H9 (cell line): ENCODE measurements around the gene P2RY14. TPM values are rescaled to one million over a fixed set of nuclear protein-coding genes. Genes with fewer than 3 reads are reported as not detected.
A peak's percentile ranks its signal among the peaks of the same experiment; 100 is the strongest.

ENCODE experiments used
- DNase-seq: peaks from one replicate; pipeline ENCODE4 v3.0.0-alpha.2; 2017
- H2AFZ ChIP-seq: one replicate; pipeline ENCODE4 v1.6.1; 2013; ENCODE audit warnings: mild to moderate bottlenecking, low read length, control low read depth, moderate library complexity
- H2AK5ac ChIP-seq: 2 replicates; pipeline ENCODE4 v1.6.1; 2013; ENCODE audit warnings: low read length, control low read depth, mixed read lengths; ENCODE audit not compliant: insufficient read length
- H2BK120ac ChIP-seq: one replicate; pipeline ENCODE4 v1.6.1; 2013; ENCODE audit warnings: low read depth, mild to moderate bottlenecking, low read length, control low read depth, inconsistent platforms; ENCODE audit not compliant: poor library complexity, severe bottlenecking
- H2BK12ac ChIP-seq: 2 replicates; pipeline ENCODE4 v1.6.1; 2013; ENCODE audit warnings: low read length, control low read depth, mixed read lengths, low read depth; ENCODE audit not compliant: insufficient read length
- H2BK15ac ChIP-seq: 2 replicates; pipeline ENCODE4 v1.6.1; 2013; ENCODE audit warnings: low read depth, low read length, control low read depth
- H2BK20ac ChIP-seq: one replicate; pipeline ENCODE4 v1.6.1; 2013; ENCODE audit warnings: low read depth, mild to moderate bottlenecking, low read length, control low read depth, inconsistent platforms; ENCODE audit not compliant: poor library complexity, severe bottlenecking
- H2BK5ac ChIP-seq: 2 replicates; pipeline ENCODE4 v1.6.1; 2013; ENCODE audit warnings: low read length, control low read depth, mixed read lengths; ENCODE audit not compliant: insufficient read length
- H3K14ac ChIP-seq: 2 replicates; pipeline ENCODE4 v1.6.1; 2013; ENCODE audit warnings: low read length, control low read depth; ENCODE audit not compliant: insufficient read depth
- H3K18ac ChIP-seq: 2 replicates; pipeline ENCODE4 v1.6.1; 2013; ENCODE audit warnings: low read depth, mild to moderate bottlenecking, mixed read lengths, low read length, control low read depth; ENCODE audit not compliant: insufficient read length
- H3K23ac ChIP-seq: 2 replicates; pipeline ENCODE4 v1.6.1; 2013; ENCODE audit warnings: low read length, control low read depth, mixed read lengths, low read depth; ENCODE audit not compliant: insufficient read length
- H3K23me2 ChIP-seq: 2 replicates; pipeline ENCODE4 v1.6.1; 2013; ENCODE audit warnings: low read depth, mild to moderate bottlenecking, mixed read lengths, low read length, control low read depth; ENCODE audit not compliant: insufficient read length, poor library complexity, severe bottlenecking
- H3K27ac ChIP-seq: 2 replicates; pipeline ENCODE4 v1.5.1; 2013; ENCODE audit warnings: low read length, control low read depth, mixed read lengths, low read depth; ENCODE audit not compliant: insufficient read length
- H3K27me3 ChIP-seq: 2 replicates; pipeline ENCODE4 v1.6.1; 2013; ENCODE audit warnings: low read length, control low read depth, inconsistent platforms; ENCODE audit not compliant: insufficient read depth
- H3K4ac ChIP-seq: 2 replicates; pipeline ENCODE4 v1.6.1; 2013; ENCODE audit warnings: low read depth, mild to moderate bottlenecking, control low read depth, inconsistent platforms, low read length, moderate library complexity
- H3K4me1 ChIP-seq: 2 replicates; pipeline ENCODE4 v1.6.1; 2013; ENCODE audit warnings: low read length, control low read depth, inconsistent platforms; ENCODE audit not compliant: insufficient read depth
- H3K4me2 ChIP-seq: 2 replicates; pipeline ENCODE4 v1.6.1; 2013; ENCODE audit warnings: low read length, control low read depth, mixed read lengths; ENCODE audit not compliant: insufficient read length, insufficient read depth
- H3K56ac ChIP-seq: 2 replicates; pipeline ENCODE4 v1.6.1; 2013; ENCODE audit warnings: low read depth, mild to moderate bottlenecking, mixed read lengths, low read length, control low read depth; ENCODE audit not compliant: insufficient read length
- H3K79me1 ChIP-seq: 2 replicates; pipeline ENCODE4 v1.6.1; 2013; ENCODE audit warnings: low read depth, mild to moderate bottlenecking, moderate library complexity, low read length, control low read depth, inconsistent platforms; ENCODE audit not compliant: insufficient read depth, poor library complexity, severe bottlenecking
- H3K79me2 ChIP-seq: 2 replicates; pipeline ENCODE4 v1.6.1; 2013; ENCODE audit warnings: low read length, control low read depth, inconsistent platforms; ENCODE audit not compliant: insufficient read depth
- H3K9ac ChIP-seq: 2 replicates; pipeline ENCODE4 v1.6.1; 2013; ENCODE audit warnings: low read length, control low read depth, mixed read lengths; ENCODE audit not compliant: insufficient read length; ENCODE audit errors: extremely low read depth
- H3K9me3 ChIP-seq: one replicate; pipeline ENCODE4 v1.6.1; 2013; ENCODE audit warnings: low read depth, low read length, inconsistent platforms; ENCODE audit not compliant: control insufficient read depth
- H3T11ph ChIP-seq: one replicate; pipeline ENCODE4 v1.6.1; 2013; ENCODE audit warnings: mild to moderate bottlenecking, low read length, control low read depth, inconsistent platforms
- H4K20me1 ChIP-seq: one replicate; pipeline ENCODE4 v1.6.1; 2013; ENCODE audit not compliant: control insufficient read depth, insufficient read length, insufficient read depth
- H4K5ac ChIP-seq: 2 replicates; pipeline ENCODE4 v1.6.1; 2013; ENCODE audit warnings: low read depth, mild to moderate bottlenecking, mixed read lengths, low read length, control low read depth; ENCODE audit not compliant: insufficient read length
- H4K8ac ChIP-seq: replicated peaks from 2 replicates; pipeline ENCODE4 v1.6.1; 2013; ENCODE audit warnings: low read length, control low read depth, mixed read lengths, low read depth; ENCODE audit not compliant: insufficient read length
- H4K91ac ChIP-seq: 2 replicates; pipeline ENCODE4 v1.6.1; 2013; ENCODE audit warnings: low read depth, mild to moderate bottlenecking, moderate library complexity, mixed read lengths, low read length, control low read depth; ENCODE audit not compliant: insufficient read length
- H3K27ac Mint-ChIP-seq, 3 experiments: 2 replicates in 2 of 3; 3 replicates in 1 of 3; pipeline ENCODE4 v1.8.0; 2020 to 2021; ENCODE audit warnings: mixed read lengths in 3 of 3, mild to moderate bottlenecking in 1 of 3, moderate library complexity in 1 of 3
- H3K27me3 Mint-ChIP-seq: 2 replicates; pipeline ENCODE4 v1.8.0; 2021; ENCODE audit warnings: low read depth, mild to moderate bottlenecking, moderate library complexity, mixed read lengths
- H3K36me3 Mint-ChIP-seq, 3 experiments: 2 replicates in 2 of 3; 3 replicates in 1 of 3; pipeline ENCODE4 v1.8.0; 2020 to 2021; ENCODE audit warnings: low read depth in 3 of 3, mixed read lengths in 3 of 3; ENCODE audit not compliant: insufficient read depth in 1 of 3
- H3K4me1 Mint-ChIP-seq, 2 experiments: 2 replicates each; pipeline ENCODE4 v1.8.0; 2020; ENCODE audit warnings: mixed read lengths in 2 of 2
- H3K4me3 Mint-ChIP-seq, 2 experiments: 2 replicates in 1 of 2; 3 replicates in 1 of 2; pipeline ENCODE4 v1.8.0; 2020 to 2021; ENCODE audit warnings: mild to moderate bottlenecking in 2 of 2, mixed read lengths in 2 of 2, moderate library complexity in 1 of 2
- H3K9me3 Mint-ChIP-seq, 2 experiments: 2 replicates in 1 of 2; 3 replicates in 1 of 2; pipeline ENCODE4 v1.8.0; 2020; ENCODE audit warnings: mild to moderate bottlenecking in 2 of 2, mixed read lengths in 2 of 2, moderate library complexity in 1 of 2
- WGBS: extraction: QIAGEN DNeasy Blood & Tissue Kit; methylation state at CpG from one replicate; pipeline ENCODE4 v1.1.7; 2013; ENCODE audit warnings: missing lambda C conversion rate, low lambda C conversion rate, mixed read lengths; ENCODE audit not compliant: insufficient read length; ENCODE audit errors: extremely low coverage; 5-methylcytosine and 5-hydroxymethylcytosine counted together
- total RNA-seq: library from RNA; stranded (reverse); gene quantifications from 2 replicates; pipeline ENCODE4 v1.2.1, GENCODE V29; 2021
- TF ChIP-seq, protein P1 (sequence below): fragments of 200-600 bp; sonication (generic); conservative IDR thresholded peaks from 3 replicates; pipeline ENCODE4 v1.8.0; 2021; ENCODE audit warnings: antibody characterized with exemption, mild to moderate bottlenecking

P2RY14 gene
- total RNA-seq, 1 experiment from 2014 or later: not detected

DNA sequence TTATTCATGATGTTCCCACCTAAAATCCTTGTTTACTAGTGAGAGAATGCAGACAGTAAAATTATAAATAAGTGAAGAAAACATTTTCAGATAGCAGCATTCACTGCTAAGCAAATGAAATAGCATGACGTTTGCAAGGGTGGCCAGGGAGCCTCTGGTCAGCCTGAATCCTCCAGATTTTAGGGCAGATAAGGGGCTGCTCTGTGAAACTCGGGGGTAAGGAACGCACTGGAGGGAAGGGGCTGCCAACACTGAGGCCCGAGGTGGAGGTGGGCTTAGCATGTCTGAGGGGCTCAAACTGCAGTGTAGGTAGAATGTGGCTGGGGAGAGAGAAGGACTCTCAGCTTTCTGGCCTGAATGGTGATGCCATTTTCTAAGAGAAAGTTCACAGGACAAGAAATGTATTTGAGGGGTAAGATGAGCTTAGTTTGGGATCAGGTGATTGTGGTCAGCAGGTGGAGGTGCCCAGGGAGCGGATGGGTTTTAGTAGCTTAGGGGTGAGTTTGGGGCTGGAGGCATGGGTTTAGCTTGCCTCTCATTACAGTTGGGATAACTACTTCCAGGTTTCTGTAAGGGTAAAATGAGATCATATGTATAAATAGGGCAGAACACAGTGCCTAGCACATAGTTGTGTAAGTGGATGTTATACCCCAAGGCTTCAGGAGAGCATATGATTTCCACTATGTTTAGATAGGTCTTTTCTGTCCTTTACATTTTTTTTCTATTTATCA lies 95.8 kb downstream of the P2RY14 start:
- H3K4me3 Mint-ChIP-seq: no peak overlapping the region

More for the DNA sequence above, 95.8 kb downstream of the P2RY14 start:
- no peaks in the 10 kb centered on the region for H3K9me3 Mint-ChIP-seq
- no peaks in the 10 kb centered on the region for H3K79me1 ChIP-seq
- H4K8ac ChIP-seq: no peak overlapping the region
- H3K56ac ChIP-seq: no peak overlapping the region
- H4K20me1 ChIP-seq: no peaks in the 10 kb centered on the region
- H3K79me2 ChIP-seq: no peaks in the 10 kb centered on the region
- no peak overlapping the region for H2BK12ac ChIP-seq
- no peak overlapping the region for H4K5ac ChIP-seq
- no peak overlapping the region for H2AK5ac ChIP-seq
- no peaks in the 10 kb centered on the region for H3K23me2 ChIP-seq
- H2BK20ac ChIP-seq: no peak overlapping the region
- WGBS: no CpG with 5 or more reads among the region's 5 CpGs
- H3K27me3 Mint-ChIP-seq: no peaks in the 10 kb centered on the region
- no peak overlapping the region for H3K9ac ChIP-seq
- TF ChIP-seq, protein P1, sequence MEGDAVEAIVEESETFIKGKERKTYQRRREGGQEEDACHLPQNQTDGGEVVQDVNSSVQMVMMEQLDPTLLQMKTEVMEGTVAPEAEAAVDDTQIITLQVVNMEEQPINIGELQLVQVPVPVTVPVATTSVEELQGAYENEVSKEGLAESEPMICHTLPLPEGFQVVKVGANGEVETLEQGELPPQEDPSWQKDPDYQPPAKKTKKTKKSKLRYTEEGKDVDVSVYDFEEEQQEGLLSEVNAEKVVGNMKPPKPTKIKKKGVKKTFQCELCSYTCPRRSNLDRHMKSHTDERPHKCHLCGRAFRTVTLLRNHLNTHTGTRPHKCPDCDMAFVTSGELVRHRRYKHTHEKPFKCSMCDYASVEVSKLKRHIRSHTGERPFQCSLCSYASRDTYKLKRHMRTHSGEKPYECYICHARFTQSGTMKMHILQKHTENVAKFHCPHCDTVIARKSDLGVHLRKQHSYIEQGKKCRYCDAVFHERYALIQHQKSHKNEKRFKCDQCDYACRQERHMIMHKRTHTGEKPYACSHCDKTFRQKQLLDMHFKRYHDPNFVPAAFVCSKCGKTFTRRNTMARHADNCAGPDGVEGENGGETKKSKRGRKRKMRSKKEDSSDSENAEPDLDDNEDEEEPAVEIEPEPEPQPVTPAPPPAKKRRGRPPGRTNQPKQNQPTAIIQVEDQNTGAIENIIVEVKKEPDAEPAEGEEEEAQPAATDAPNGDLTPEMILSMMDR: no peak
- no peak overlapping the region for H3K27ac ChIP-seq
- H3K9me3 ChIP-seq: no peaks in the 10 kb centered on the region
- DNase-seq: no peak
- H3K23ac ChIP-seq: no peak overlapping the region
- peaks cover 18 to 21% of the 10 kb centered on the region in 2 experiments for H3K4me1 Mint-ChIP-seq
- H3K4me1 ChIP-seq: peaks cover 3% of the 10 kb centered on the region; the same call in 1 of the 2 replicates
- H3K27me3 ChIP-seq: no peaks in the 10 kb centered on the region
- H2AFZ ChIP-seq: no peak overlapping the region
- no peak overlapping the region for H3K4ac ChIP-seq
- H2BK5ac ChIP-seq: no peak overlapping the region
- peak overlapping the region; percentile 0 to 78 (median 1); a peak in 4 of 7 replicates for H3K27ac Mint-ChIP-seq
- no peak overlapping the region for H3T11ph ChIP-seq
- no peak overlapping the region for H3K4me2 ChIP-seq
- H3K14ac ChIP-seq: no peak overlapping the region
- H2BK15ac ChIP-seq: no peak overlapping the region
- 0 out of 7 replicates have a peak, but pooled peaks cover 0 to 2% (median 0%) of the 10 kb centered on the region in 3 experiments for H3K36me3 Mint-ChIP-seq
- no peak overlapping the region for H3K18ac ChIP-seq
- H4K91ac ChIP-seq: no peak overlapping the region
- H2BK120ac ChIP-seq: no peak overlapping the region
